Activated CD4-positive, alpha-beta memory T cell treated with anti-CD3 and anti-CD28 coated beads for 36 hours (primary cell): ENCODE measurements around the gene SLC43A1. TPM values are rescaled to one million over a fixed set of nuclear protein-coding genes. Genes with fewer than 3 reads are reported as not detected.

Source experiments
- CTCF ChIA-PET: fragments of 350-600 bp; sonication (Branson Sonifier 250); formaldehyde crosslinking; loops from one replicate; lab custom pipeline; 2021; ENCODE audit warnings: antibody characterized with exemption, inconsistent platforms; lab: Charles Lee
- POLR2A ChIA-PET: fragments of 350-600 bp; sonication (Branson Sonifier 250); formaldehyde crosslinking; loops from one replicate; lab custom pipeline; 2021; ENCODE audit warnings: antibody characterized with exemption; lab: Charles Lee
- DNase-seq: peaks from one replicate; pipeline ENCODE4 v3.0.0-alpha.2; 2020
- H3K27ac Mint-ChIP-seq: one replicate; pipeline ENCODE4 v1.8.0; 2021; ENCODE audit warnings: mixed read lengths
- H3K27me3 Mint-ChIP-seq: one replicate; pipeline ENCODE4 v1.8.0; 2021; ENCODE audit warnings: mixed read lengths
- H3K36me3 Mint-ChIP-seq: one replicate; pipeline ENCODE4 v1.8.0; 2021; ENCODE audit warnings: mixed read lengths
- H3K4me1 Mint-ChIP-seq: one replicate; pipeline ENCODE4 v1.8.0; 2021; ENCODE audit warnings: low read depth, mixed read lengths
- H3K4me3 Mint-ChIP-seq: one replicate; pipeline ENCODE4 v1.8.0; 2021; ENCODE audit warnings: mild to moderate bottlenecking, mixed read lengths
- H3K9me3 Mint-ChIP-seq: one replicate; pipeline ENCODE4 v1.8.0; 2021; ENCODE audit warnings: mixed read lengths
- intact Hi-C: fragments of 100-400 bp; cut with micrococcal nuclease; formaldehyde crosslinking; loops from one replicate; pipeline ENCODE4 v1.15.1; 2023
- total RNA-seq, 2 experiments: library from RNA; stranded (reverse); gene quantifications; one replicate each; pipeline ENCODE4 v1.2.3, GENCODE V29; 2021

SLC43A1 gene
- total RNA-seq, 2 experiments from 2014 or later, result 23.1 to 23.3 TPM

DNA sequence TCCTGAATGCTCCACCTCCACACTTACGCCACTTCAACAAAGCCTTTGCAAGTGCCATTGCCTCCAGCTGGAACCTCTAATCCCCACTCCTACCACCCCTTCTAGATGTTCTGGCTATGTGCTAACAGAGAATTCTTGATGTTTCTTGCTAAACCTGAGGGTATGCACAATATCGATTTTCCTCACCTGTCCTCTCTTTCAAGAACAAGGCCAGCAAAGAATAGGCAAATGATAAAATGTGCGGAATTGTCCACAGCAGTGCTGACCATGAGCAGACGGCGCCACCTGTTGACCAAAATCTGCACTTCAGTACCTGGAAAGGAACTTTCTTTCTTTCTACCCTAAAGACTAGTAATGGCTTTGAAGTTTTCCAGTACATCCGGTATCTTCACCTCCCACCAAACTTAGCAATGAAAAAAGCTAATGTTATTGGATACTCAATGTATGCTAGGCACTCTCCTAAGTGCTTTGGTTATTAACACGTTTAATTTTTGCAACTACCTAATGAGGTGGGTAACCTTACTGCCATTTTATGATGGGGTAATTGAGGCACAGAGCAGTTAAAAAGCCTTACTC lies 11.6 kb upstream of the SLC43A1 start:
- H3K4me3 Mint-ChIP-seq, result no peak overlapping the region
- H3K27ac Mint-ChIP-seq, result peak overlapping the region; percentile 31

DNA sequence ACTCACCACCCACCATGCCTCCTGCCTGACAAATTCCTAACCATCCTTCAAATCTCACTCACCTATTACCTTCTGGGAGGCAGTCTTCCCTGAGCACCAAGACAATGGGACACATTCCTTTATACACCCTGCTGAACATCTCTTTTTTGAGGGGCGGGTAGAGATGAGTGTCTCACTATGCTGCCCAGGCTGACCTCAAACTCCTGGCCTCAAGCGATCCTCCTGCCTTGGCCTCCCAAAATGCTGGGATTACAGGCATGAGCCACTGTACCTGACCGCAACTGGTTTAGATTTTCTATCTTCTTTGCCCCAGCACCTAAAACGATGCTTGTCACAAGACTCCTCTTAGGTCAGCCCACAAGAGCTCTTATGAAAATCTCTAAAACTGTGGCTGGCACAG lies 7.9 kb upstream of the SLC43A1 start:
- no peaks in the 10 kb centered on the region for H3K27me3 Mint-ChIP-seq
- H3K27ac Mint-ChIP-seq, result no peak overlapping the region
- H3K4me3 Mint-ChIP-seq, result no peak overlapping the region
- intact Hi-C loops, result no loop called here
- no peaks in the 10 kb centered on the region for H3K9me3 Mint-ChIP-seq
- H3K36me3 Mint-ChIP-seq, result peaks cover 11% of the 10 kb centered on the region
- ChIA-PET POLR2A (no interaction called here), CTCF (interaction anchor here (1.5 to 20.2 kb wide), 3 partner anchors 26 to 118 kb away, joined by 6 to 562 read pairs (median 15); no protein-coding TSS in a partner anchor)
- H3K4me1 Mint-ChIP-seq, result peaks cover 11% of the 10 kb centered on the region
- no peak for DNase-seq

More for the DNA sequence above, 11.6 kb upstream of the SLC43A1 start:
- Mint-ChIP-seq H3K27me3 (no peaks in the 10 kb centered on the region), H3K4me1 (peaks cover 35% of the 10 kb centered on the region), H3K9me3 (no peaks in the 10 kb centered on the region), H3K36me3 (peaks cover 15% of the 10 kb centered on the region)
- intact Hi-C loops, result loop anchor here (1.0 to 5.0 kb wide), 4 partner anchors 12 to 180 kb away; partner anchors contain the start of gene SLC43A1
- peak; percentile 82 for DNase-seq
- CTCF ChIA-PET, result interaction anchor here (0.5 to 20.2 kb wide), 39 partner anchors 11 to 194 kb away, joined by 3 to 562 read pairs (median 4); partner anchors contain the start of genes CLP1, P2RX3, RTN4RL2 and SLC43A1
- POLR2A ChIA-PET, result interaction anchor here (1.2 to 2.6 kb wide), 4 partner anchors 11 to 36 kb away, joined by 4 to 9 read pairs (median 6); partner anchors contain the start of gene SLC43A1

DNA sequence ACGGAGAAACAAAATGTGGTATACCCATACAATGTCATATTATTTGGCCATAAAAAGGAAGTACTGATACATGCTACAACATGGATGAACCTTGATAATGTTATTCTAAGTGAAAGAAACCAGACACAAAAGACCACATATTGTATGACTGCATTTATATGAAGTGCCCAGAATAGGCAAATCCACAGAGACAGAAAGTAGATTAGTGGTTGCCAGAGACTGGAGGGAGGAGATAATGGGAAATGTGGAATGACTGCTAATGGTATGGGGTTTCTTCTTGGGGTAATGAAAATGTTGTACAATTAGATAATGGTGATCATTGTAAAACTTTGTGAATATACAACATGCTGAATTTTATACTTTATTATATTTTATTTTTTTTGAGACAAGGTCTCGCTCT lies 5.6 kb upstream of the SLC43A1 start:
- no peak for DNase-seq
- Mint-ChIP-seq H3K27me3 (no peaks in the 10 kb centered on the region), H3K4me3 (no peak overlapping the region), H3K27ac (no peak overlapping the region), H3K36me3 (peaks cover 4% of the 10 kb centered on the region), H3K4me1 (peaks cover 2% of the 10 kb centered on the region), H3K9me3 (no peaks in the 10 kb centered on the region)
- intact Hi-C loops, result no loop called here
- ChIA-PET CTCF (interaction anchor here (1.0 to 20.2 kb wide), 2 partner anchors 23 to 46 kb away, joined by 3 to 562 read pairs; partner anchors contain the start of gene UBE2L6), POLR2A (interaction anchor here (0.7 kb wide), 1 partner anchor 79 kb away, joined by 3 read pairs; no protein-coding TSS in a partner anchor)

DNA sequence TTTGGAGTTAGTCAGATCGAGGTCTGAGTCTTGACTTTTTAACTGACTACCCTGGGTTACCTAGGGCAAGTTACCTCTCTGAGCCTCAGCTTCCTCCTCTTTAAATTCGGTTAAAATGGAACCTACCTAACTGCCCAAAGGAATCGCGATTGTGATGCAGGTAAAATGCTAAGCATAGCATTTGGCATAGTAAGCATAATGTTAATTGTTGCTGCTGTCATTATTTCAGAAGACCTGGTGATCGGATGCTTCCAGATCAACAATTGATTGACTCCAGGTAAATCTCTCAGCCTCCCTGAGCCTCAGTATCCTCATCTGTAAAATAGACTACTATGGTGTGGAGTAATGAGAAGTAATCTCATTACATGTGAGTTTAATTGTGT lies 550 bp upstream of the SLC43A1 start:
- DNase-seq, result no peak
- peak overlapping the region; percentile 58 for H3K27ac Mint-ChIP-seq
- CTCF ChIA-PET, result interaction anchor here (1.3 to 20.2 kb wide), 5 partner anchors 12 to 170 kb away, joined by 3 to 562 read pairs (median 54); partner anchors contain the start of genes RTN4RL2, TIMM10 and UBE2L6
- peak overlapping the region; percentile 96 for H3K4me3 Mint-ChIP-seq
- H3K4me1 Mint-ChIP-seq, result peaks cover 29% of the 10 kb centered on the region
- intact Hi-C loops, result no loop called here
- no peaks in the 10 kb centered on the region for H3K27me3 Mint-ChIP-seq
- no peaks in the 10 kb centered on the region for H3K9me3 Mint-ChIP-seq
- POLR2A ChIA-PET, result interaction anchor here (0.6 to 3.1 kb wide), 6 partner anchors 11 to 181 kb away, joined by 3 to 13 read pairs (median 6); no protein-coding TSS in a partner anchor
- H3K36me3 Mint-ChIP-seq, result peaks cover 5% of the 10 kb centered on the region

DNA sequence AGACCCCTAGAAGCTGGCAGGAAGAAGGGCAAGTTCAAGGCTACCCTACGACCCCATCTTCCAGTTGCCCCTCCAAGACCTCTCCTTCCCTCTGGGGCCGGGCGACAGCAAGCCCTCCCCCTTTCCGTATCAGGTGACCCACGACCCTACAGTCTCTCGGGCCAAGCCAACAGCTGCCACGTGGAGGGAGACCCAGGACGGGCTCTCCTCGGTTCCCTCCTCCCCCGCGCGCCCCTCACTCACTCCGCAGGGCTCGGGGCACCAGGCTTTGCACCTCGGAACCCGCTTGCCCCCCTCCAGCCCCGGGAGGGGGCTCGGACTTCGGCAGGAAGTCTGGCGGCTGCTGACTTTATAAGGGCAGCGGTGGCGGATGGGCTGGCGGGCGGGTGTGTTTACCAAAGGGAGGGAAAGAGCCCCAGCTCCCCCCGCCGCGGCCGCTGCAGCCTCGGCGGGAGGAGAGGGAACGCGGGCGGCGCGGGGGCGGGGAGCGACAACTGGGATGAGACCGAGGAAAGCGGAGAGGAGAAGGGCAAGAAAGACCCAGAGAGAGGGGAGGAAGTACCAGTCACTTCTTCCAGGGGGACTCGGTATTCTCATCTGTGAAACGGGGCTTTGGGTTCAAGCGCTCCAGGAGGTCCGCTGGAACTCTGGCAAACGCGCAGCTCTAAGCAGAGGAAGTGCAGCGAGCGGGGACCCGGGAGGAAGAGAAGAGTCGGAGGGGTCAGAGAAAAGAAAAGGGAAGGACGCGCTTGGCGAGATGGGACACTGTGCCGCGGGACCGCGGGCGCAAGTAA lies 767 bp downstream of the SLC43A1 start:
- Mint-ChIP-seq H3K36me3 (peaks cover 6% of the 10 kb centered on the region), H3K4me3 (peak overlapping the region; percentile 96), H3K9me3 (no peaks in the 10 kb centered on the region), H3K4me1 (peaks cover 31% of the 10 kb centered on the region), H3K27ac (peak overlapping the region; percentile 79), H3K27me3 (no peaks in the 10 kb centered on the region)
- ChIA-PET CTCF (interaction anchor here (0.8 to 20.2 kb wide), 9 partner anchors 10 to 138 kb away, joined by 3 to 562 read pairs (median 5); partner anchors contain the start of genes RTN4RL2, TIMM10 and UBE2L6), POLR2A (interaction anchor here (1.1 to 3.1 kb wide), 7 partner anchors 12 to 226 kb away, joined by 3 to 13 read pairs (median 8); partner anchors contain the start of gene SELENOH)
- peak; percentile 68 for DNase-seq
- intact Hi-C loops, result loop anchor here (1.0 to 2.0 kb wide), 2 partner anchors 13 to 56 kb away; no protein-coding TSS in a partner anchor

DNA sequence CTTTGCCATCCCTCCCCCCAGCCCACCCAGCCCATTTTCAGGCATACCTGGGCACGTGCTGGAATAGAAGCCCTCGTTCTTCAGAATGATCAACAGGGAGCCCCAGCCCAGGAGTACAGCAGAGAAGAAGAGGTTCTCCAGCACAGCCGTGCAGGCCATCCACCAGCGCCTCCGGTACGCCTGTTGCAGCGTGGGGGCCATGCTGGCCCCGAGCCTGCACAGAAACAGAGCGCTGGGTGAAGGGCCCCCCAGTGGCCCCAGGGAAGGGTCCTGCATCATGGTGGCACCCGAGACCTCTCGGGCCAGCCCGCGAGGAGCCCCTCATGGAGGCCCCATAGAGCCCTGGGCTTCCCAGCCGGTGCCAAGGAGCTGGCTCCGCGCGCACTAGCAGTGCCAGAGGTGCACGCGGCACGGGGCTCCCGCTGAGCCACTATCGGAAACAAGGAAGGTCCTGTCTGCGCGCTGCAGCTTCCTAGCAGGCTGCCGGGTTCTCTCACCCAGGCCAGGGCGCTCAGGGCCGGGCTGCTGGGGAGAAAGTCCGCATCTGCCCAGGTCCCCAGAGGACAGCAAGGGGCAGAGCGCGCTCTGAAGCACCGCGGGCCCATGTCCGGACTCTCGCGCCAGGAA lies 1.5 kb downstream of the SLC43A1 start:
- H3K4me1 Mint-ChIP-seq, result peaks cover 31% of the 10 kb centered on the region
- H3K36me3 Mint-ChIP-seq, result peaks cover 6% of the 10 kb centered on the region
- DNase-seq, result peak; percentile 53
- peak overlapping the region; percentile 96 for H3K4me3 Mint-ChIP-seq
- no peaks in the 10 kb centered on the region for H3K27me3 Mint-ChIP-seq
- POLR2A ChIA-PET, result interaction anchor here (1.1 to 3.1 kb wide), 5 partner anchors 13 to 227 kb away, joined by 3 to 13 read pairs (median 8); partner anchors contain the start of gene SELENOH
- CTCF ChIA-PET, result interaction anchor here (0.8 to 20.2 kb wide), 9 partner anchors 11 to 139 kb away, joined by 3 to 562 read pairs (median 5); partner anchors contain the start of genes RTN4RL2, TIMM10 and UBE2L6
- peak overlapping the region; percentile 51 for H3K27ac Mint-ChIP-seq
- H3K9me3 Mint-ChIP-seq, result no peaks in the 10 kb centered on the region
- intact Hi-C loops, result loop anchor here (2.0 kb wide), 2 partner anchors 19 to 55 kb away; no protein-coding TSS in a partner anchor

DNA sequence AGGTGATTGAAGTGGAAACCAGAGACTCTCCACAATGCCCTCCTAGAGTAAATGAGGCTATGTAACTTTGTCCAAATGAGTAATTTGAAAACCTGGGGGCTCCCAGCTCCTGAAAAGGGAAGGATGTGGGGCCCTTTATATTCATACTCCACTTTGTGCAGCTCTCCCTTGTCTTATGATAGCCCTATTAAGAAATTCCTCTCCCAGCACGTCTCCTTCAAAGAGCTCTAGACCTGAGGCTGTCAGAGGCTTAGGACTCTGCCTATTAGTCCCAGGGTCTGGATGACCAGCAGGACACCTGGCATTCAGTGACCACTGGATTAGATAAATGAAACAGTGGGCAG lies 2.1 kb downstream of the SLC43A1 start:
- H3K9me3 Mint-ChIP-seq, result no peaks in the 10 kb centered on the region
- peak overlapping the region; percentile 96 for H3K4me3 Mint-ChIP-seq
- intact Hi-C loops, result loop anchor here (2.0 kb wide), 1 partner anchor 19 kb away; no protein-coding TSS in a partner anchor
- H3K4me1 Mint-ChIP-seq, result peaks cover 31% of the 10 kb centered on the region
- peaks cover 6% of the 10 kb centered on the region for H3K36me3 Mint-ChIP-seq
- peak overlapping the region; percentile 45 for H3K27ac Mint-ChIP-seq
- no peaks in the 10 kb centered on the region for H3K27me3 Mint-ChIP-seq
- POLR2A ChIA-PET, result interaction anchor here (1.1 to 1.4 kb wide), 3 partner anchors 14 to 228 kb away, joined by 3 to 8 read pairs (median 3); partner anchors contain the start of gene SELENOH
- DNase-seq, result no peak
- CTCF ChIA-PET, result interaction anchor here (1.1 to 20.2 kb wide), 6 partner anchors 15 to 127 kb away, joined by 3 to 562 read pairs (median 31); partner anchors contain the start of genes RTN4RL2 and TIMM10

DNA sequence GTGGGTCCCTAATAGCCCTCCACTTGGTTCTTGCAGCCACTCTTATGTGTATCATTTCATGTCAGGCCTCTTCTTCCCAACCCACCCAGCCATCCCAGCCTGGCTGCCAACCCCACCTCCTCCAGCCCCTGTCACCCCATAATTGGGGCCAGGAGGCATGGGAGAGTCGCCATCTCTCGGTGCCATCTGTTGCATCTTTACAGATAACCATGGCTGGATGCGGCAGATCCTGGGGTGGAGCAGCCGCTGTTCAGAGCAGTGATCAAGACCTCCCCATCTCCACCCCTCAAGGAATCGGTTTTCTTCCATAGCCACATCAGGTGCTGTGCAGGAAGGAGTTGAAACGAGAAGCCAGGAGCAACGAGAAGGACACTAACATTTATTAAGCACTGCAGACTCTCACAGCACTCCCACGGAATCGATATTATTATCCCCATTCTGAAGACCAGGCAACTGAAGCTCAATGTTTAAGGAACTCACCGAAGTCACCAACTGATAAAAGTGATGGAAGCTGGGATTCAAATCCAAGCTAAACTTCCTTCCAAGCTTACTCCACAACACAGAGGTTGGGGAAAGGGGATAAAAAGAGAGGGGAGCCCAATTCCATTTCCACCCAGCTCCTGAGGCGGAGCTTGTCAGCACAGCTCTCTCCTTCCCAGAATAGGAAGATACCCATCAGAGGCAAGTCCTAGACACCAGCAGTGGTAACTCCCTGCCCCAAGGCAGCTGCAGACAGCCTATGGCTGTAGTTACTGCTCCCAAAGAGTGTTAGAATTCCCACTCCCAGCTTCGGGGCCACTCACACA lies 2.7 kb downstream of the SLC43A1 start:
- ChIA-PET POLR2A (interaction anchor here (1.2 kb wide), 1 partner anchor 18 kb away, joined by 3 read pairs; no protein-coding TSS in a partner anchor), CTCF (interaction anchor here (1.1 to 20.2 kb wide), 4 partner anchors 15 to 55 kb away, joined by 3 to 562 read pairs (median 60); partner anchors contain the start of gene TIMM10)
- no peaks in the 10 kb centered on the region for H3K9me3 Mint-ChIP-seq
- H3K27me3 Mint-ChIP-seq, result no peaks in the 10 kb centered on the region
- intact Hi-C loops, result loop anchor here (2.0 kb wide), 1 partner anchor 18 kb away; no protein-coding TSS in a partner anchor
- H3K4me3 Mint-ChIP-seq, result no peak overlapping the region
- no peak for DNase-seq
- peaks cover 6% of the 10 kb centered on the region for H3K36me3 Mint-ChIP-seq
- H3K4me1 Mint-ChIP-seq, result peaks cover 31% of the 10 kb centered on the region
- H3K27ac Mint-ChIP-seq, result peak overlapping the region; percentile 4

DNA sequence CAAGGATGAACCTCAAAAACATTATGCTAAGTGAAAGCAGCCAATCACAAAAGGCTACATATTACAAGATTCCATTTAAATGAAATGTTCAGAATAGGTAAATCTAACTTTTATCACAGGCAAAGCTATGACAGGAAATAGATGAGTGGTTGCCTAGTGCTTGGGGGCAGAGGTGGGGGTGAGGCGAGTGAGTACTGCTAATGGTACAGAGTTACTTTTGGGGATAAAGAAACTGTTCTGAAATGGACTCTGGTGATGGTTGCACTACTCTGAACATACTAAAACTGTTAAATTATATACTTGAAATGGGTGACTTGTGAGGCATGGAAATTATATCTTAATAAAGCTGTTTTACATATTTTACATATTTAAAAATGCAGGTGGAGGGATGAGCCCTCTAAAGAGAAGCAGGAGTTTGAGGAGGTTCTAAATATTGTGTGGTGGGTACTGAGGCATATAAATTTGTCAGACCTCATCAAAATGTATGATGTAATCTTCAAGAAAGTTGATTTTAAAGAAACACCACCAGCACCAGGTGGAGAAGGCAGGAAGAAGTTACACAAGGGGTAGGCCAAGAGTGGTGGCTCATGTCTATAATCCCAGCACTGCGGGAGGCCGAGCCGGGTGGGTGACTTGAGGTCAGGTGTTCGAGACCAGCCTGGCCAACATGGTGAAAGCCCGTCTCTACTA lies 3.6 kb downstream of the SLC43A1 start:
- Mint-ChIP-seq H3K9me3 (no peaks in the 10 kb centered on the region), H3K4me3 (no peak overlapping the region), H3K27me3 (no peaks in the 10 kb centered on the region), H3K4me1 (peaks cover 31% of the 10 kb centered on the region), H3K27ac (no peak overlapping the region), H3K36me3 (peaks cover 6% of the 10 kb centered on the region)
- ChIA-PET CTCF (interaction anchor here (0.8 to 2.0 kb wide), 6 partner anchors 15 to 133 kb away, joined by 3 to 17 read pairs (median 6); no protein-coding TSS in a partner anchor), POLR2A (interaction anchor here (1.0 kb wide), 1 partner anchor 12 kb away, joined by 4 read pairs; no protein-coding TSS in a partner anchor)
- DNase-seq, result no peak
- intact Hi-C loops, result loop anchor here (2.0 kb wide), 1 partner anchor 17 kb away; no protein-coding TSS in a partner anchor
